GM19351 (cell line): ENCODE measurements around the gene DIO2.

Source experiments
- ATAC-seq: cut with Tn5 transposase; IDR thresholded peaks from one replicate; pipeline ENCODE4 v1.9.1; 2021; ENCODE audit warnings: mild to moderate bottlenecking, moderate library complexity; ENCODE audit not compliant: unreplicated experiment

The DIO2 gene

GRCh38 chr14:80172375-80173051 is 38.8 kb downstream of the DIO2 start:
- ATAC-seq, result no peak

DNA sequence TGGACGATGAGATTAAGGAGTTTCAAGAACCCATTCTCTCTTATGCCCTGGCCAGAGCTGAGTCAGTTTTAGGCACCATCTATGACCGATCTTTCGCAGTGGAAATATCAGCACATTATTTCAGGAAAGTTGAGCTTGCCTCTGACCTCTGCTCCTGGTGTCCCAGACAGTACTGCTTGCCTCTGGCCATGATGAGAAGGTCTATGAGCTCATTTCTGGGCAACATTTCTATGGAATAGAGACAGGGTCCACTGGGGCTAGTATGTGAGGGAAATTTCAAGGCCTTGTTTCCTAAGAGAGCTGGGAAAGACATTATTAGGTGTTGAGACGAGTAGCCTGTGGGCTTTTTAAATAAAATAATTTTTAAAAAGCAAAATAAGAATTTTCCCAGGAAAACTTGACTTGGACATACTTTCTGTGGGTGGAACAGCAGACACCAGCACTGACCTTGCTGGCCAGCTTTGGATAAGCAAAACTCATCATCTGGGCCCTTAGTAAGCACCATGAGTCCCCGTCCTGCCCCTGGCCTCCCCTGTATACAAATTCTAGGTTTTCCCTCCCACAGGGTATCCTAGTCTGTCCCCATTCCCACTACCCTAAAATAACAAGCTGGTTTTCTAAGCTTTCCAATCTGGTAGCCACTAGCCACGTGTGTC is 43.4 kb downstream of the DIO2 start:
- ATAC-seq, result no peak

DNA sequence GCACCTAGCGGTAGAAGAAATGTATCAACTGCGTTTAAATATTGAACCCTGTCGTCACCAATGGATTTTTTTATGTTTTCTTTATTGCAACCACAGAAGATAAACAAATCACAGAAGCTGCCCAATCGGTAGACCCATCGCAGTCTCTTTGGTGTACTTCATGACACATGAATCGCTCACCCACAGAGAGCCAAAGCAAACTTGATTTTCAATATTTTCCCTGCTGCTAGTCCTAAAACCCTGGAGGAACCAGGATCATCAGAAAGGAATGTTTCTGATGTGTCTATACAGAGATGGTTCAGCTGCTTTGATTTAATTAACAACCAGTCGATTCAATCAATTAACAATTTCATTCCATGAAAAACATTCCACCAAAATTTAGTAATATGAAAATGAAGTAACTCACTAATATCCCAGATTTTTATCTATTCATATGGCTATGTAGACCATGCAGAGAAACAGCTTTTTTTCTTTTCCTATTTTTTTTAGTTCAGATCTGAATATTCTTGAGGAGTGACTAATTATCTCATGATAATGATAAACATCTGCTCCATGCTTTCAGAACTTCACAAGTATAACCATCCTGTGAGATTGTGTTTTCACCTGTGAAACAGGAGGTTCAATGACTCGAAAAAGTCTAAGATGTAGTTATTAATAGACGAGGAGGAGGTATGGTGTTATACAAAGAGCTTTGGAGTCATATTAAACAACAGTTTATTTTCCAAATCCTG is 46.1 kb downstream of the DIO2 start:
- no peak for ATAC-seq

DNA sequence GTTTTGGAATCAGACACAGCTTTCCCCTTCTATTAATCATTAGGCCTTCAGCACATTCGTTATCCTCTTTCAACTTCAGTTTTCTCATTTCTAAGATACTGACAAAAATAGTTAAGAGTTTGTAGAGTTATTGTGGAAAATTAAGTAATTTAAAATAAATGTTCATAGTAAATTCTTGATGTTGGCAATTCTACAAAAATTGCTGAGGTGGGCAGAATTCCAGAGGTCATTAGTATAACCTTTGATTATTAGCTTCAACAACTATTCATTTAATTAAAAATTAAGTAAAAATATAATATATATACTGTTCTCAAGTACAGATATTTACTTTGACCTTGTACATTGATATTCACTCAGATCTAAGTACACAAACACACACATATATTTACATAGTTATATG is 58.5 kb downstream of the DIO2 start:
- ATAC-seq, result no peak

- ATAC-seq, result no peak
Measured at GRCh38 chr14:80152166-80152565, 59.1 kb downstream of the DIO2 start.

GRCh38 chr14:80150301-80150700 is 61.0 kb downstream of the DIO2 start:
- no peak for ATAC-seq
